Measurements from ENCODE around the gene THAP11.
"Not testable (repeated sequence)": the region's sequence is repeated elsewhere in the genome, so short reads cannot be mapped to it uniquely, and the experiment has no call there.

THAP11 gene

DNA sequence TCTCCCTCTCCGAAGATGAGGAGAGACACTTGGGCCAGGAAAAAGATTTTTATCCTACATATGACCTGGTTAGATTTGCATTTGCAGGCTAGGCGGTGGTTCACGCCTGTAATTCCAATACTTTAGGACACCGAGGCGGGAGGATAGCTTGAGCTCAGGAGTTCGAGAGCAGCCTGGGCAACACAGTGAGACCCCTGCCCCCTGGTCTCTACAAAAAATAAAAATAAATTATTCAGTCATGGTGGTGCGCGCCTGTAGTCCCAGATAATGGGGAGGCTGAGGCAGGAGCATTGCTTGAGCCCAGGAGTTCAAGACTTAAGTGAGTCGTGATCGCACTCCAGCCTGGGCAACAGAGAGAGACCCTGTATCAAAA, 7.9 kb upstream of the THAP11 start:
- no peak for DNase-seq (ENCODE audit: low read depth in 2 of 2)

DNA sequence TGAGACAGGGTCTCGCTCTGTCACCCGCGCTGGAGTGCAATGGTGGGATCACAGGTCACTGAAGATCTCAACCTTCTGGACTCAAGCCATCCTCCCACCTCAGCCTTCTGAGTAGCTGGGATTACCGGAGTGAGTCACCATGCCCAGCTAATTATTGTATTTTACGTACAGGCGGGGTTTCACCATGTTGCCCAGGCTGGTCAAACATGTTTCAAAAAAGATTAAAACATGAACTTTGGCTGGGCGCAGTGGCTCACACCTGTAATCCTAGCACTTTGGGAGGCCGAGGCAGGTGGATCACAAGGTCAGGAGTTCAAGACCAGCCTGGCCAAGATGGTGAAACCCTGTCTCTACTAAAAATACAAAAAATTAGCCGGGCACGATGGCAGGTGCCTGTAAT, 4.9 kb upstream of the THAP11 start:
- DNase-seq (ENCODE audit: low read depth in 2 of 2): not testable (repeated sequence)

DNA sequence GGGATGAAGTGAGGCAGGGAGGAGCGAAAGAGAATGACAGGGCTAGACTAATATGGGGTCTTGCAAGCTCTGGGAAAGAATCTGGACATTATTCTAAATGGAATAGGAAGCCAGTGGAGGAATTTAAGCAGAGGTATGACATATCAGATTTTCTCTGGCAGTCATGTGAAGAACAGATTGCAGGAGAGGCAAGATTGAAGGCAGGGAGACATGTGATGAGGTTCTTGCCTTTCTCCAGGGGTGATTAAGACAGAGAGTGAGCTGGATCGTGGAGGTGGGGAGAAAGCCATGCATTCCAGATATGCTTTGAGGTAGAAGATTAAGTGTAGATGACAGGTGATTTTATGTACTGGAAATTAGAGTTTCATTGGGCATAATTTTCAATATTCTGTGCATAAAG, 4.3 kb upstream of the THAP11 start:
- DNase-seq (ENCODE audit: low read depth in 2 of 2): no peak

DNA sequence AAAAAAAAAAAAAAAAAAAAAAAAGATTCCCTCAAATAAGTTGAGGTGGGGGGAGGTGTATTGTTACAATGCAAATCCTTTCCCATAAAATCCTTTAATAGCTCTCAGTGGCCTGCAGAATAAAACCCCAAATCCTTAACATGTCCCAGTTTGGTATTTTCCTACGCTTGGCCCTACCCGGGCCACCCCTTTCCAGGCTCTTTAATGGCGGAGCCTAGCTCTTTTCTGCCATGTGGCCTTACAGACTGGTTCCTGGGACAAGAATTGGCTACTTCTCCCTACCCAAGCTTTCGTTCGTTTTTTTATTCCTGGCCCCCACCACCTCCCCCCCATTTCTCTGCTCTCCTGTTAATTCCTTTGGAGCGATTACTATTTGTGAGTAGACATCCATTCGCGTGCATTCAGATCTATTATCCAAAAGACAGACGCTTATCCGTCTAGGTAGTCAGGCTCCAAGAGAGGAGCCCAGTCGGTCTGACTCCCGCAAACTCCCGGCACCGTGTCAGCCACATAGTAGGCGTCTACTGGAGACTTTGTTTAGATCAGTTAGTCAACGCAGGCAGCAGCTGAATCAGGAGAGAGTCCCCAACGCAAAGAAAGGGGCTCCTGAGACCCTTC, 813 bp upstream of the THAP11 start:
- no peak for DNase-seq (ENCODE audit: low read depth in 2 of 2)

DNA sequence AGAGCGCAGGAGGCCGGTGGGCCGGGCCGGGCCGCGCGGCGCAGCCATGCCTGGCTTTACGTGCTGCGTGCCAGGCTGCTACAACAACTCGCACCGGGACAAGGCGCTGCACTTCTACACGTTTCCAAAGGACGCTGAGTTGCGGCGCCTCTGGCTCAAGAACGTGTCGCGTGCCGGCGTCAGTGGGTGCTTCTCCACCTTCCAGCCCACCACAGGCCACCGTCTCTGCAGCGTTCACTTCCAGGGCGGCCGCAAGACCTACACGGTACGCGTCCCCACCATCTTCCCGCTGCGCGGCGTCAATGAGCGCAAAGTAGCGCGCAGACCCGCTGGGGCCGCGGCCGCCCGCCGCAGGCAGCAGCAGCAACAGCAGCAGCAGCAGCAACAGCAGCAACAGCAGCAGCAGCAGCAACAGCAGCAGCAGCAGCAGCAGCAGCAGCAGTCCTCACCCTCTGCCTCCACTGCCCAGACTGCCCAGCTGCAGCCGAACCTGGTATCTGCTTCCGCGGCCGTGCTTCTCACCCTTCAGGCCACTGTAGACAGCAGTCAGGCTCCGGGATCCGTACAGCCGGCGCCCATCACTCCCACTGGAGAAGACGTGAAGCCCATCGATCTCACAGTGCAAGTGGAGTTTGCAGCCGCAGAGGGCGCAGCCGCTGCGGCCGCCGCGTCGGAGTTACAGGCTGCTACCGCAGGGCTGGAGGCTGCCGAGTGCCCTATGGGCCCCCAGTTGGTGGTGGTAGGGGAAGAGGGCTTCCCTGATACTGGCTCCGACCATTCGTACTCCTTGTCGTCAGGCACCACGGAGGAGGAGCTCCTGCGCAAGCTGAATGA, 606 bp downstream of the THAP11 start:
- DNase-seq (ENCODE audit: low read depth in 2 of 2): peak; percentile 23 to 48

DNA sequence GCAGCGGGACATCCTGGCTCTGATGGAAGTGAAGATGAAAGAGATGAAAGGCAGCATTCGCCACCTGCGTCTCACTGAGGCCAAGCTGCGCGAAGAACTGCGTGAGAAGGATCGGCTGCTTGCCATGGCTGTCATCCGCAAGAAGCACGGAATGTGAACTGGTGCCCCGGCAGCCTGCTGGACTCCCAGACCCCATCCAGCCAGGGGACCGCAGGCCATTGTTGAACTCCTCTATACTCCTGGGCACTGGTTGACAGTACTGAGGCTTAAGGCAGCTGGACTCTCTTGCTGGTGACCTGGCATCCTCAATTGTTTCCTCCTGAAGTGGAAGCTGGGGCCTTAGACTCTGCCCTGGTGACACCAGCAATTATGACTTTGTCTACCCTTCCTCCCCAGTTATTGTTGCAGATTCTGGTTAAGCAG, 1.2 kb downstream of the THAP11 start:
- DNase-seq (ENCODE audit: low read depth in 2 of 2): no peak

DNA sequence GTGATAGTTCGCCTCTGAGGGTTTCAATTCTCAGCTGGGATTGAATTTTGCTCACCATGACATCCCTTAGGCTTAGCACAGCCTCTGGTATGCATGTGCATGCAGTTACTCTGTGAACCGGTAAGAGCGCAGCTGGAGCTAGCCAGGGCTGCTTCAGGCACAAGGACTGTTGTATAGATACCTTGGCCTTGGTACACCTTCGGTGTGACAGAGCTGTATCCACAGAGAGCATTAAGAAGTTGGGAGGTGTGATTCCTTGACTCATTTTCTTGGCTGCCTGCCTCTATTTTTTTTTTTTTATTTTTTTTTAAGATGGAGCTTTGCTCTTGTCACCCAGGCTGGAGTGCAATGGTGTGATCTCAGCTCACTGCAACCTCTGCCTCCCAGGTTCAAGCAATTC, 2.4 kb downstream of the THAP11 start:
- no peak for DNase-seq (ENCODE audit: low read depth in 2 of 2)

DNA sequence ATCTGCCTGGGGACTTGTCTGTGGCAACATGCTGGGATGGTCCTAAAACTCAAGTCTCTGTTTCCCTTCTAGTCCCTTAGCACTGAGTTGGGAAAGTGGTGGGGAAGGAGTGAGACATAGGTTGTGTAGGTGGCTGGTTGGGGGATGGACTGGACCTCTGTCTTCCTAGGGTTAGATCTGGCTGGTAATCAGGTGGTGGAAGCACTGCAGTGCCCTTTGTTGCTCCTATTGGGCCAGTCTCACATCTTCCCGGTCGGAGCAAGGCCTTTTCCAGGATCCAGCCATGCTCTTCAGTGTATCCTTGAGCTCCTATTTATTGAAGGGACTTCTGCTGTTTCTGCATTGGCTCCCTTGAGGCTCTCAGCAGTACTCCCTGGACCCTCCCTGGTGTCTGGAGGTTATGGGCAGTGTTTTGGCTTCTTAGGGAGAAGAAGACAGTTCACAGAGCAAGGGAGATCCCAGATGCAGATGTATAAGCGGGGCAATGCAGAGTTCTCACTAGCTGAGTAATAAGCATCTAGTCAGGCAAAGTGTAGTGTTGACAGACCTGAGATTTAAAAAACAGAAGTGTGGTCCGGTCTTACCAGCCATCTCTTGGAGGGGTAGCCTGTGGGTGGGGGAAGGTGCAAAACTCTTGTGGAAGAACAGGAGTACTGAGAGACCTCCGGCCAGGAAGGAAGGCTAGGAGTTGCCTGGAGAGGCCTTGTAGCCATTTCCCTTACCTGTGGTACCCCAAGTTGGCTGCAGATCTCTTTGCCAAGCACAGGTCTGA, 3.4 kb downstream of the THAP11 start:
- DNase-seq (ENCODE audit: low read depth in 2 of 2): no peak

DNA sequence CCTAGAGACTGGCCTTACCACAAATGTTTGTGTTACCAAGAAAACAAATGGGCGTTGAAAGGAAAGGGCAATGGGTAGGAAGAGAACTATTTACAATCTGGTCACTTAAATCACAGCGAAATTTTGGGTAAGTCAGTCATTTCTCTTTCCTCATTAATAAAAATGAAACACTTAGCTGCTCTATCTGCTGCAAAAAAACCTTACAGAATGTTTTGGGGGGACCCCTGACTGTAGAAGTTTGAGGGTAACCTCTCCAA, 3.9 kb downstream of the THAP11 start:
- no peak for DNase-seq (ENCODE audit: low read depth in 2 of 2)

DNA sequence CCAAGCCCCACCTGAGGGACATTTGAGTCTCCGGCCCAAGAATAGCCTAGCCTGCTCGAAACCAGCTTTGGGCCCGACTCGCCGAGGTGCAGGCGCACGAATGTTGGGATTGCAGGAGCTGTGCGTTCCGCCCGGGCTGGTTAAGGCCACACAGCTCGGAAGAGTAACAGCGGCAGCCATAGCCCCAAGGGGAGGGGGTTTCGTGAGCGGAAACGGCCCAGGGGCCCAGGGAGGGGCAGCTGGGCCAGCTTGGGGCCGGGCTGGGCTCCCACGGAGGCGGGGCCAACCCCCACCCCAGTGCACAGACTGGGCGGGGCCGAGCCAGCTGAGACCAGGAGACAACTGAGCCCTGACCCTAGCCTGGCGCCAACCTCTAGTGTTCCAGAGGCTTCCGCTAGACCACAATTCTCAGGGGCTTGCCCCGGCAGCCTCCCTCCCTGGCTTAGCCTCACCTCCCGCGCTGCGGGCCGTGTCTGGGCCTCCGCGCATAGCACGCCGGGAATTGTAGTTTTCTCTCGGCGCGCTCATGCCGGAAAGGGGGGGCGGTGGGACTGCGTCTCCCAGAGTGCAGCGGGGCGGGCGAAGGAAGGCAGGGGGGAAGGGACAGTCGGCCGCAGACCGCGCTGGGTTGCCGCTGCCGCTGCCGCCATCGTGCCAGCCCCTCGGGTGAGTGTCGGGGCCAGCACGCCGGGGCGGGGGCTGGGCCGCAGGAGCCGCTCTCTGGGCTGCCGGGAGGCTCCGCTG, 4.4 kb downstream of the THAP11 start, which contains the start of gene NUTF2:
TSS of gene NUTF2 (plus strand) at position 614 of the 744 bp plus-strand sequence. CDS start 18,198 bp downstream, outside the sequence.
- peak; percentile 90 to 92 for DNase-seq (ENCODE audit: low read depth in 2 of 2)

DNA sequence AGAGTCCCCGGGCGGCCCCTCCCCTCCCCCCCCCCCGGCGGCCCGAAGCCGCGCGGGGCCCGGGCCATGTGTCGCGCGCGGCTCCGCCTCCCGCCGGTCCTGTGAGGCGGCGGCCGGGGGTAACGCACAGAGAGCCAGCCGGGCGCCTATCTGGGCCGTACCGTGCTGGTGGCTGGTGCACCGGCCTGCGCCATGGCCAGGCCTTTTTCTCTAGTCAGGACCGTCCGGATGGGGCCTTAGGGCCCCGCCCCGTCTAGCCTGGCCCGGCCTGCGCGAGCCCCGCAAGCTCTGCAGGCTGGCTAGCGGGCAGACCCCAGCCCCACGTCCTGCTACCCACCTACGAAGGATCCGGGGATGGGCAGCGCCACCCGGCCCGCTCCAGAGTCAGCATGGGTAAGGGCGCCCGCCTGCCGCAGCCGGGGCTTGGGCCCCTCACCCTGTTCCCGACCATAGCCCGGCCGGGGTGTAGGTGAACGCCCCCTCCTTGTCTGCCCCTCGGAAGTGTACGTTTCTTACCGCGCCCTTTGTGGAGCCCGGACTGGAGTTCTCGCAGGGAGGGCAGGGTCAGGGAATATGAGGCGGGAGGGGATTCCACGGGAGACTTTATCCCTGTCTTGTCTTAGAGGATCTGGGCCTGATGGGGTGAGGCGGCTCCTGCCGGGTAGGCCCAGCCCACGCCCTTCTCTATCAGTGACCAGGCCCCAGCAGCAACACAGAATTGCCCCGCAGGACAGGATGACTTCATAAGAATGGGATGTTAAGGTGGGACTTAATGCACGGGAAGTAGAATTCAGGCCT, 5.1 kb downstream of the THAP11 start, which contains the start of gene CENPT:
TSS of gene CENPT (minus strand) at position 630 of the 798 bp plus-strand sequence. CDS start 13,834 bp downstream, outside the sequence.
- DNase-seq (ENCODE audit: low read depth in 2 of 2): no peak

DNA sequence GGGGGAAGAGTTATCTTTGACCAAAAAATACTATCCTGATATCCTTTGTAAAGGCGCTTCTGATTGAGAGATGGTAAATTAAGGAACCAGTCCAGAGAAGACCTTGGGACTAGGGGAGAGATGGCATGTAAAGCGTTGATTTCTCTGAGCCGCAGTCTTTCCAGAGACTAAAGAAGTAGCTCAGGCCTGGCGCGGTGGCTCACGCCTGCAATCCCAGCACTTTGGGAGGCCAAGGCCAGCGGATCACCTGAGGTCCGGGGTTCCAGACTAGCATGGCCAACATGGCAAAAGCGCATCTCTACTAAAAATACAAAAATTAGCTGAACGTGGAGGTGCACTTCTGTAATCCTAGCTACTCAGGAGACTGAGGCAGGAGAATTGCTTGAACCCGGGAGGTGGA, 6.0 kb downstream of the THAP11 start:
- DNase-seq (ENCODE audit: low read depth in 2 of 2): no peak

DNA sequence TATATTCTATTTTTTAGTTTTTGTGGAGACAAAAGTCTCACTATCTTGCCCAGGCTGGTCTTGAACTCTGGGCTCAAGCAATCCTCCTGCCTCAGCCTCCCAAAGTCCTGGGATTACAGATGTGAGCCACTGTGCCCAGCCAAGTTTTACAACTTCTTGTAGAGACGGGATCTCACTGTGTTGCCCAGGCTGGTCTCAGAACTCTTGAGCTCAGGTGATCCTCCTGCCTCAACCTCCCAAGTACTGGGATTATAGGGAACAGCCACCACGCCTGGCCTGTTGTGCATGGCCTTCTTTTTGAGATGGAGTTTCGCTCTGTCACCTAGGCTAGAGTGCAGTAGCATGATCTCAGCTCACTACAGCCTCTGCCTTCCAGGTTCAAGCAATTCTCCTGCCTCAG, 11.6 kb downstream of the THAP11 start:
- no peak for DNase-seq (ENCODE audit: low read depth in 2 of 2)

DNA sequence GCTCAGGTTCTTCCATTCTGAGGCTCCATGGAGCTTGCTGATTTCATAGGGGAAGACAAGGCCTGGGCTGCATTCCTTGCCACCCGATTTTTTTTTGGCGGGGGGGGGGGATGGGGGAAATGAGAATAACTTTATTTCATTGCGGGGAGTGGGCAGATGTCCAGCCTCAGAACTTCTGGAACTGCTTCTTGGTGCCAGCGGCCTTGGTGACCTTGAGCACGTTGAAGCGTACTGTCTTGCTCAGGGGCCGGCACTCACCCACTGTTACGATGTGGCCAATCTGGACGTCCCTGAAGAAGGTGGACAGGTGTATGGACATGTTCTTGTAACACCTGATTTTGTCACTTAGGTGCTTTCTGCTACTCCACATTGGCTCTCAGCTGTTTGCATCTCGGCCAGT, 13.7 kb downstream of the THAP11 start:
- DNase-seq (ENCODE audit: low read depth in 2 of 2): no peak

DNA sequence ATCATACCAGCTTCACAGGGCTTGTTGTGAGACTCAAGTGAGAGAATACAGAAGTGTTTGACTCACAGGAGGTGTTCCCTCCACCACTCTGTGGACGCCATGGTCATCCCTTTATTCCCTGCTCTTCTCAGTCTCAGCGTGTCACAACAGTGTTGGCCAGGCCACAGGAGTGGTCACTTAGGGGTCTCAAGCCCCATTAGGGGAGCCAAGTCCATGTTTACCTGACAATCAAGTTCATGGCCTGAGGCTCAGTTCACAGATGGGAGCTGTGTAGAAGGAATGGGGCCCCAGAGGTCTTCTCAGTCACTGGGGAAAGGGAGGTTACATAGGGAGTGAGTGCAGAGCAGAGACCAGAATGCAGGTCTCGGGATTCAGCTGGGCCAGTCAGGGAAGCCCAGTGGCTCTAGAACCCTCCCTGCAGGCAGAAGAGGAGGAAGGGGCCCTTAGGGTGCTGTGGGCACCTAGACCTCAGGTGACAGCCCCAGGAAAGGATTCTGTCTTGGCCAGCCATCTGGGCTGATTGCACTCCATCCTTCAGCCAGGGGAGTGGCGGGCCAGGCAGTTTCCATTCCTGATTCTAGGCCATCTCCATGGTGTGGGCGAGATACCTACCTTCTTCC, 14.9 kb downstream of the THAP11 start:
- DNase-seq (ENCODE audit: low read depth in 2 of 2): no peak

DNA sequence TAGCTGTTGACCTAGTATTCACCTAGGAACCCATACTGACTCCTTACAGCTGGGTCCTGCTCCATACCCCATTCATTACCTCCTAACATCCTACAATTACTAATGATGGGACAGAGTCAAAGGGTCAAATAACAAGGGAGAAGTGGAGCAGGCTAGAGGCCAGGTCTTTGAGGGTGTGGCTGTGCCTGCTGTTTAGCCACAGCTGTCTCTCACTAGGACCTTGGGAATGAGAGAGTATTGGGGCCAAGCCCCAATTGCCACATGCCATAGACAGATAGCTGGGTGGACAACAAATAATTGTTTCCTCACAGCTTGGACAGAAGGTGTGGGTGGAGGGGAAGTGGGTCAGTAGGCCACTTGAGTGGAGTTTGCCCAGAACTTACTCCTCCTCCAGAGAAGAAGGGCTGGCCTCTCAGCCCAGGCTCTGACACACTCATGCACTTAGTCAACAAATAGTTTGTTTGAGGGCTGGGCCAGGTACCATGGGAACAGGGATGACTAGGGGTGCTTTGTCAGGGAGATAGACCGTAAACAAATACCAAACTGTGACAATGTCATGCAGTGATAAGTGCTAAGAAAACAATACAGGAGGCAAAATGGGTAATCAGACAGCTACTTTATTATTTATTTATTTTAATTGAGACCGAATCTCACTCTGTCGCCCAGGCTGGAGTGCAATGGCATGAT, 15.6 kb downstream of the THAP11 start:
- DNase-seq (ENCODE audit: low read depth in 2 of 2): no peak

DNA sequence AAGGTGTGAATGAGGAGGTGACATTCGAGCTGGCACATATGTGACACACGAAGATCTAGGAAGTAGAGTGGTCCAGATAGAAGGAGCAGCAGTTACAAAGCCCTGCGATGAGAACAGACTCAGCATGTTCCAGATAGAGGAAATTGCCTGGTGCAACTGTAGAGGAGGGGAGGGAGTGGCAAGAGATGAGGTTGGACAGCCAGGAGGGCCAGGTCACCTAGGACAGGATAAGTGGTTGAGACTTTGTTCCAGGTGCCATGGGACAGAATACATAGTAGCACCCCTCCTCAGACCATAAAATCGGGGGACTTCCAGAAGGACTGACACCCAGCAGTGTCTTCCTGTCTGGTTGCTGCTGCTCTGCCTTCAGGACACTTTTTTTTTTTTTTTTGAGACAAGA, 16.4 kb downstream of the THAP11 start:
- DNase-seq (ENCODE audit: low read depth in 2 of 2): no peak

DNA sequence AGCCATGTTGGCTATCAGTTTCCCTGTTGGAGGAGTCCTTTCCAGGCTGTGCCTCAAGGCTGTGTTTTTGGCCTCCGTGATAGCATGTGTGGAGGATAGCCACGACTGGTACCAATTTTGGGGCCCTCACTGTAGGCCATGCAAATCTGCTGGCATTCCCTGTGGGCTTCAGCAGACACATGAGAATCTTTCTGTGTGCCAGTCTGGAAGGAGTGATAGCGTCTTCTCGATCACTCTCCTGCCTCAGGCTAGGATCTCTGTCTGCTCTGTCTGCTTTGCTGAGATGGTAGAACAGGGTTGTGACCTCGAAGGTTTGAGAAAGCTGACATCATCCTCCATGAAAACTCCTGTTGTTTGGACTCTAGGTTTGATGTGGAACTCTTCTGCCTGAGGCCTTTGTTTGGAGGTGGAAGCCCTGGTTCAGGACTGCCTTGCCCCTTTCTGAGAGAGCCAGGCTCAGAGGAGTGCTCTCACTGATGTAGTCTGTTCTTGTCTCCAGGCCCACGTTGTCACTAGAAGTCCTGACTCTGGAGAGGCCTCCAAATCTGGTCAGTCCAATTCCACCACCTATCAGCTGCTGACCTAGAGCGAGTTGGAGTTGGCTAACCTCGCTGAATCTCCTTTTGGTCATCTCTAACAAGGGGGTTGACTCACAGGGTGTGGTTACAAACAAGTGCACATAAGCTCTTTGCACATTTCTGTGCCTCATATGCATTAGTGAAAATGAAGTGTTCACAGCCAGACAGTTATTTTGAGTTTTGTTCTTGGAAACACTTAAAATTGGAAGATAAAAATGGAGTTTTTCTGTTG, 18.7 kb downstream of the THAP11 start:
- DNase-seq (ENCODE audit: low read depth in 2 of 2): no peak

DNA sequence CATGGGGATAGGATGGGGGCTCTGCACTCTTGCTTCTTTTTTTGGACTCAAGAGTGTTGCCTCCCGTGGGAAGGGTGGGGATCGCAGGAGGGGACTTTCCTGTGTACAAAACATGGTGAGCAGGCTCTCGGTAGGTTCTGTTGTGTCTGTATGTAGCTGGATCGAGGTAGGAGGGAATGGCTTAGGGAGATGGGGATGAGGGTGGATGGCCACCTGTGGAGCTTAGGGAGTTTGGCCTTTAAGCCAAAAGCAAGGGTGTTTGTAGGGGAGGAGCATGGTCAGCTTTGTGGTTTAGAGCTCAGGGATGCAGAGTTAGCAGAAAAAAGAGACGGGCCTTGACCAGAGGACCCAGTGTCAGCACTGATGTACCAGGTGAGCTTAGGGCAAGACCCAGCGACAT, 19.8 kb downstream of the THAP11 start:
- DNase-seq (ENCODE audit: low read depth in 2 of 2): no peak

Data from stimulated activated CD4-positive, alpha-beta T cell treated with anti-CD3 and anti-CD28 coated beads, Interleukin-1b, Interleukin-23, amount 100 ng/mL, for 4 hours (primary cell).